A673 (cell line): Measurements from ENCODE around the gene PDHB. TPM values are rescaled to one million over a fixed set of nuclear protein-coding genes. Genes with fewer than 3 reads are reported as not detected.

Experiments
- BruUV-seq: library from RNA; stranded (reverse); fragments of 400-500 nt; replicated peaks from 2 replicates; lab custom pipeline; 2021; lab: Mats Ljungman, UMichigan
- CTCF ChIA-PET: fragments of 300-600 bp; sonication (Branson Sonifier 250); formaldehyde crosslinking; loops from one replicate; lab custom pipeline; 2022; ENCODE audit warnings: antibody characterized with exemption; lab: Charles Lee
- POLR2A ChIA-PET: fragments of 300-600 bp; sonication (Branson Sonifier 250); formaldehyde crosslinking; loops from one replicate; lab custom pipeline; 2022; ENCODE audit warnings: antibody characterized with exemption; ENCODE audit not compliant: low non-redundant PET; lab: Charles Lee
- DNase-seq: peaks from one replicate; pipeline ENCODE4 v3.0.0-alpha.2; 2015; ENCODE audit warnings: low spot score
- H3K27ac ChIP-seq: fragments of 200-600 bp; sonication (generic); 2 replicates; pipeline ENCODE4 v1.5.1; 2016; ENCODE audit warnings: mixed run types, low read depth, mild to moderate bottlenecking, mixed read lengths, antibody characterized with exemption, low read length; ENCODE audit not compliant: poor library complexity, severe bottlenecking
- H3K27me3 ChIP-seq: fragments of 200-600 bp; sonication (generic); replicated peaks from 2 replicates; pipeline ENCODE4 v1.6.1; 2017; ENCODE audit warnings: mixed run types, low read depth, mild to moderate bottlenecking, mixed read lengths, antibody characterized with exemption, low read length; ENCODE audit not compliant: insufficient read depth, poor library complexity
- H3K36me3 ChIP-seq: fragments of 200-600 bp; sonication (generic); 2 replicates; pipeline ENCODE4 v1.6.1; 2016; ENCODE audit warnings: mixed run types, mild to moderate bottlenecking, mixed read lengths, antibody characterized with exemption, low read length; ENCODE audit not compliant: insufficient read depth, poor library complexity, severe bottlenecking
- H3K4me1 ChIP-seq: fragments of 200-600 bp; sonication (generic); 2 replicates; pipeline ENCODE4 v1.6.1; 2017; ENCODE audit warnings: mixed run types, mild to moderate bottlenecking, mixed read lengths, antibody characterized with exemption, low read length; ENCODE audit not compliant: insufficient read depth, poor library complexity, severe bottlenecking
- H3K4me3 ChIP-seq: fragments of 200-600 bp; sonication (generic); 2 replicates; pipeline ENCODE4 v1.5.1; 2016; ENCODE audit warnings: low read depth, mixed run types, mild to moderate bottlenecking, mixed read lengths, low read length; ENCODE audit not compliant: poor library complexity, severe bottlenecking
- H3K9me3 ChIP-seq: fragments of 200-600 bp; sonication (generic); 2 replicates; pipeline ENCODE4 v1.6.1; 2016; ENCODE audit warnings: mixed run types, low read depth, mild to moderate bottlenecking, mixed read lengths, antibody characterized with exemption, low read length; ENCODE audit not compliant: poor library complexity, severe bottlenecking
- CTCF ChIP-seq: fragments of 300-800, 200-600 bp; sonication (generic); conservative IDR thresholded peaks from 2 replicates; pipeline ENCODE4 v1.5.1; 2017; ENCODE audit warnings: low read depth, mild to moderate bottlenecking, antibody characterized with exemption, low read length, moderate library complexity, mixed read lengths
- EZH2 ChIP-seq: fragments of 200-600 bp; sonication (generic); IDR thresholded peaks from 2 replicates; pipeline ENCODE4 v1.6.1; 2017; ENCODE audit warnings: borderline replicate concordance, low read depth, mild to moderate bottlenecking, mixed read lengths, antibody characterized with exemption, low read length; ENCODE audit not compliant: poor library complexity, severe bottlenecking
- intact Hi-C: fragments of 100-400 bp; cut with micrococcal nuclease; formaldehyde crosslinking; loops from one replicate; pipeline ENCODE4 v1.10.0; 2022; ENCODE audit not compliant: unreplicated experiment
- total RNA-seq: library from RNA; stranded (reverse); gene quantifications from 2 replicates; pipeline ENCODE4 v1.2.3, GENCODE V29; 2021

The PDHB gene
- total RNA-seq, 1 experiment from 2014 or later: 56.0 TPM

GRCh38 chr3:58473275-58473674 lies 39.6 kb upstream of the PDHB start:
- POLR2A ChIA-PET: no interaction called here
- Histone ChIP-seq H3K4me1 (peaks cover 31% of the 10 kb centered on the region), H3K27me3 (no peaks in the 10 kb centered on the region), H3K4me3 (no peak overlapping the region), H3K27ac (peak overlapping the region; percentile 30), H3K36me3 (no peaks in the 10 kb centered on the region), H3K9me3 (no peaks in the 10 kb centered on the region)
- CTCF ChIA-PET: interaction anchor here (0.6 kb wide), 1 partner anchor 95 kb away, joined by 16 read pairs; no protein-coding TSS in a partner anchor
- BruUV-seq: no TSS peak
- no peak for DNase-seq
- TF ChIP-seq CTCF (no peak), EZH2 (no peak)
- intact Hi-C loops: no loop called here

GRCh38 chr3:58471025-58471887 lies 37.6 kb upstream of the PDHB start:
- TF ChIP-seq CTCF (no peak), EZH2 (no peak)
- ChIA-PET CTCF (no interaction called here), POLR2A (no interaction called here)
- peaks cover 31% of the 10 kb centered on the region for H3K4me1 ChIP-seq
- H3K9me3 ChIP-seq: no peaks in the 10 kb centered on the region
- intact Hi-C loops: no loop called here
- BruUV-seq: no TSS peak
- H3K36me3 ChIP-seq: no peaks in the 10 kb centered on the region
- H3K27ac ChIP-seq: peak overlapping the region; percentile 87
- peak; percentile 87 for DNase-seq
- H3K4me3 ChIP-seq: no peak overlapping the region
- H3K27me3 ChIP-seq: no peaks in the 10 kb centered on the region

DNA sequence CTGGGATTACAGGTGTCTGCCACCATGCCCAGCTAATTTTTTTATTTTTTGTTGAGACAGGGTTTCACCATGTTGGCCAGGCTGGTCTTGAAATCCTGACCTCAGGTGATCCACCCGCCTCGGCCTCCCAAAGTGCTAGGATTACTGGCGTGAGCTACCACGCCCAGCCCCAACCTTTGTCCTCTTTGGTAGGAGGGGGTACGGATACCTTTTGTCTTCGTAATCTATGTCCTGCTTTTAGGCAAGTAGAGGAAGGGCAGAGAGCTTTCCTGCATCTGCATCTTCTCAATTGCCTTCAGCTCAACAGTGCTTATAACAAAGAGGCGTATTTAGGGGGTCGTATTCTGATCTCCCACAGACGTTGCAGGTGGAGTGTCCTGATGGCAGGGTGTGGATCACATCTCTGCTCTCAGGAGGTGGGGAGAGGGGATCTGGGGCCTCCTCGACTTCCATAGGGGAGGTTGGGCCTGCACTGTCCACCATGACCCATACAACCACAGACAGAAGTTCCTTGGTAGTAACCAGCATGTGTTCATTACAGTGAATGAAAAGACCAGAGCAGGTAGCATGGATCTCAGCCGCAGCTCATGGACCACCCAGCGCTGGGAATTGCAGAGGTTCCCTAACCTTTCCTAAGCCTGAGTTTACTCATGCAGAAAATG lies 36.9 kb upstream of the PDHB start:
- POLR2A ChIA-PET: no interaction called here
- Histone ChIP-seq H3K9me3 (no peaks in the 10 kb centered on the region), H3K36me3 (no peaks in the 10 kb centered on the region), H3K4me3 (no peak overlapping the region), H3K27ac (peak overlapping the region; percentile 87), H3K27me3 (no peaks in the 10 kb centered on the region), H3K4me1 (peaks cover 31% of the 10 kb centered on the region)
- no peak for DNase-seq
- intact Hi-C loops: no loop called here
- BruUV-seq: no TSS peak
- CTCF ChIA-PET: no interaction called here
- no peak for TF ChIP-seq EZH2
- TF ChIP-seq CTCF: no peak
